D721Med (cell line): ENCODE measurements around the gene RPL18A.

ENCODE experiments used
- DNase-seq: peaks from one replicate; pipeline ENCODE4 v3.0.0; 2011; ENCODE audit warnings: low spot score; ENCODE audit not compliant: insufficient read length
- FAIRE-seq: peaks from 2 replicates; lab custom pipeline; 2011; peaks lifted over from hg19 to GRCh38; lab: Jason Lieb, UNC
- CTCF ChIP-seq: IDR thresholded peaks from 2 replicates; pipeline ENCODE4 v1.5.1; 2012; ENCODE audit warnings: mild to moderate bottlenecking, control low read depth; ENCODE audit not compliant: insufficient read depth; ENCODE audit errors: missing control alignments

RPL18A gene

GRCh38 chr19:17824339-17824738, 35.4 kb upstream of the RPL18A start:
- DNase-seq (no peak), FAIRE-seq (no peak)
- no peak for TF ChIP-seq CTCF

GRCh38 chr19:17826508-17827056, 33.1 kb upstream of the RPL18A start:
- no peak for FAIRE-seq
- no peak for DNase-seq
- TF ChIP-seq CTCF, result no peak

- DNase-seq, result peak; percentile 91
Observed at GRCh38 chr19:17829855-17830566, 29.7 kb upstream of the RPL18A start.

GRCh38 chr19:17830567-17831418, 28.9 kb upstream of the RPL18A start:
- DNase-seq, result peak; percentile 75
- no peak for TF ChIP-seq CTCF
- FAIRE-seq, result no peak

More at GRCh38 chr19:17829855-17830566, 29.7 kb upstream of the RPL18A start:
- FAIRE-seq, result no peak
- no peak for TF ChIP-seq CTCF

GRCh38 chr19:17831419-17831888, 28.3 kb upstream of the RPL18A start:
- FAIRE-seq, result no peak
- no peak for DNase-seq
- no peak for TF ChIP-seq CTCF

GRCh38 chr19:17832443-17833208, 27.1 kb upstream of the RPL18A start:
- DNase-seq (no peak), FAIRE-seq (no peak)
- TF ChIP-seq CTCF, result no peak
